Astrocyte (in vitro differentiated cells and primary cell): Measurements from ENCODE around the gene ADAM8.

Experiments used
- CTCF ChIP-seq: IDR thresholded peaks from 2 replicates; pipeline ENCODE4 v1.5.1; 2011; ENCODE audit warnings: low read depth, mild to moderate bottlenecking, inconsistent platforms, low read length, moderate library complexity; ENCODE audit not compliant: insufficient read depth
- EZH2 ChIP-seq: IDR thresholded peaks from 2 replicates; pipeline ENCODE4 v1.6.1; 2012; ENCODE audit warnings: mild to moderate bottlenecking, low read length, inconsistent platforms; ENCODE audit not compliant: insufficient read depth

GRCh38 chr10:133213641-133214467 is 62.8 kb downstream of the ADAM8 start:
- TF ChIP-seq EZH2 = no peak
- TF ChIP-seq CTCF = no peak
